Astrocyte (in vitro differentiated cells and primary cell): ENCODE data around the gene SLCO6A1.

ENCODE experiments used
- EZH2 ChIP-seq: IDR thresholded peaks from 2 replicates; pipeline ENCODE4 v1.6.1; 2012; ENCODE audit warnings: mild to moderate bottlenecking, low read length, inconsistent platforms; ENCODE audit not compliant: insufficient read depth
- TF ChIP-seq, protein P1 (sequence below): IDR thresholded peaks from 2 replicates; pipeline ENCODE4 v1.5.1; 2011; ENCODE audit warnings: low read depth, mild to moderate bottlenecking, inconsistent platforms, low read length, moderate library complexity; ENCODE audit not compliant: insufficient read depth

DNA sequence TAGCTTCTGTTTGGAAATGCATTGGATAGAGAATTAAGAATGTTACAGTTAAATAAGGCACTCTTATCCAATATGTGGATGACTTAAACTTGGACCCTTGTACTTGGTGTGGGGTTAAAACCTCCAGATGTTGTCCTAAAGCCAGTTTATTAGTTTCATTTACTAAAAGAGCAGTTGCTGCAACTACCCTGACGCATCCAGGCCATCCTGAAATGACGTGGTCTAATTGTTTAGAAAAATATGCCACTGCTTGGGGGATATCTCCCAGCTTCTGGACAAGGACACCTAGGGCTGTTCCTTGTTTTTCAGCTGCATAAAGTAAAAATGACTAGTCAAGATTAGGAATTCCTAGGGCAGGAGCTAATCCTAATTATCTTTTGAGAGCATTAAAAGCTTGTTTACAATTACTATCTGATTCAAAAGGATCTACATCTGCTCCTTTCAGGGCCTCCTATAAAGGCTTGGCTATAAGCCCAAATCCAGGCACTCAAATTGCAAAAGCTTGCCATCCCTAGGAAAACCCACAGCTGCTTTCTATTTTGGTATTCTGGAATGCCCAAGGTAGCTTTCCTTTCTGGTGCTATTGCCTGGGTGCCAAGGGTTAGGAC, 157.0 kb downstream of the SLCO6A1 start:
- TF ChIP-seq, protein P1, sequence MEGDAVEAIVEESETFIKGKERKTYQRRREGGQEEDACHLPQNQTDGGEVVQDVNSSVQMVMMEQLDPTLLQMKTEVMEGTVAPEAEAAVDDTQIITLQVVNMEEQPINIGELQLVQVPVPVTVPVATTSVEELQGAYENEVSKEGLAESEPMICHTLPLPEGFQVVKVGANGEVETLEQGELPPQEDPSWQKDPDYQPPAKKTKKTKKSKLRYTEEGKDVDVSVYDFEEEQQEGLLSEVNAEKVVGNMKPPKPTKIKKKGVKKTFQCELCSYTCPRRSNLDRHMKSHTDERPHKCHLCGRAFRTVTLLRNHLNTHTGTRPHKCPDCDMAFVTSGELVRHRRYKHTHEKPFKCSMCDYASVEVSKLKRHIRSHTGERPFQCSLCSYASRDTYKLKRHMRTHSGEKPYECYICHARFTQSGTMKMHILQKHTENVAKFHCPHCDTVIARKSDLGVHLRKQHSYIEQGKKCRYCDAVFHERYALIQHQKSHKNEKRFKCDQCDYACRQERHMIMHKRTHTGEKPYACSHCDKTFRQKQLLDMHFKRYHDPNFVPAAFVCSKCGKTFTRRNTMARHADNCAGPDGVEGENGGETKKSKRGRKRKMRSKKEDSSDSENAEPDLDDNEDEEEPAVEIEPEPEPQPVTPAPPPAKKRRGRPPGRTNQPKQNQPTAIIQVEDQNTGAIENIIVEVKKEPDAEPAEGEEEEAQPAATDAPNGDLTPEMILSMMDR, result no peak
- no peak for TF ChIP-seq EZH2
